ENCODE measurements around the gene CLCA4. TPM values are rescaled to one million over a fixed set of nuclear protein-coding genes. Genes with fewer than 3 reads are reported as not detected.

Gene CLCA4
- total and polyA plus RNA-seq, 2 of the 4 experiments (the other 2 are of a cell fraction), result not detected

DNA sequence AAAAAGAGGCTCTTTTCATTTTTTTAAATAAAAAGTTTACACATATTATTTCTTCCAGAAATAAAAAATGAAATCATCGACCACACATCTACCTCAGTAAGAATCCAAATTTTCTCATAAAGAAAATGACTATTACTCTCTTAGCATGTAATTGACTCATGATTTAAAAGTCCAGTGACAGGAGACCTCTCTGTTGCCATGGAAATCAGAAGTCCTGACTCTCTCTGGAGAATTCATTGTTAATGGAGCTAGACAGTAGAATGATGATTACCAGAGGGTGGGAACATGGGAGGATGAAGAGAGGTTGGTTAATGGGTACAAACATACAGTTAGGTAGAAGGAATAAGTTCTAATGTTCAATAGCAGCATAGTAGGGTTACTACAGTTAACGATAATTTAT lies 5.0 kb upstream of the CLCA4 start:
- ATAC-seq (ENCODE audit: low read depth), result no peak
- no peak overlapping the region for H2AFZ ChIP-seq (replicated peaks; ENCODE audit: low read length, poor library complexity)
- TF ChIP-seq FOS (IDR thresholded peaks at IDR 0.05; ENCODE audit: low read depth, low read length) (no peak), NFE2L2 (IDR thresholded peaks at IDR 0.05; ENCODE audit: low read depth, low read length) (no peak), SMC3 (IDR thresholded peaks at IDR 0.05; ENCODE audit: low read depth, low read length) (no peak), MXI1 (IDR thresholded peaks at IDR 0.05; ENCODE audit: borderline replicate concordance, low read depth, low read length) (no peak), BHLHE40 (IDR thresholded peaks at IDR 0.05; ENCODE audit: low read depth, low read length) (no peak), MAFK (IDR thresholded peaks at IDR 0.05; ENCODE audit: low read depth, low read length) (no peak), RFX5 (IDR thresholded peaks at IDR 0.05; ENCODE audit: low read depth, low read length) (no peak), MAZ (IDR thresholded peaks at IDR 0.05; ENCODE audit: borderline replicate concordance, low read depth, low read length) (no peak), POLR2A (IDR thresholded peaks at IDR 0.05; ENCODE audit: low read depth, low read length) (no peak), RAD21 (IDR thresholded peaks at IDR 0.05; ENCODE audit: low read length) (no peak), CHD1 (IDR thresholded peaks at IDR 0.05; ENCODE audit: low read depth, low read length) (no peak), CEBPB (IDR thresholded peaks at IDR 0.05; ENCODE audit: low read depth, low read length) (no peak), RCOR1 (IDR thresholded peaks at IDR 0.05; ENCODE audit: insufficient replicate concordance, low read length) (no peak)
- TF ChIP-seq, protein P1, sequence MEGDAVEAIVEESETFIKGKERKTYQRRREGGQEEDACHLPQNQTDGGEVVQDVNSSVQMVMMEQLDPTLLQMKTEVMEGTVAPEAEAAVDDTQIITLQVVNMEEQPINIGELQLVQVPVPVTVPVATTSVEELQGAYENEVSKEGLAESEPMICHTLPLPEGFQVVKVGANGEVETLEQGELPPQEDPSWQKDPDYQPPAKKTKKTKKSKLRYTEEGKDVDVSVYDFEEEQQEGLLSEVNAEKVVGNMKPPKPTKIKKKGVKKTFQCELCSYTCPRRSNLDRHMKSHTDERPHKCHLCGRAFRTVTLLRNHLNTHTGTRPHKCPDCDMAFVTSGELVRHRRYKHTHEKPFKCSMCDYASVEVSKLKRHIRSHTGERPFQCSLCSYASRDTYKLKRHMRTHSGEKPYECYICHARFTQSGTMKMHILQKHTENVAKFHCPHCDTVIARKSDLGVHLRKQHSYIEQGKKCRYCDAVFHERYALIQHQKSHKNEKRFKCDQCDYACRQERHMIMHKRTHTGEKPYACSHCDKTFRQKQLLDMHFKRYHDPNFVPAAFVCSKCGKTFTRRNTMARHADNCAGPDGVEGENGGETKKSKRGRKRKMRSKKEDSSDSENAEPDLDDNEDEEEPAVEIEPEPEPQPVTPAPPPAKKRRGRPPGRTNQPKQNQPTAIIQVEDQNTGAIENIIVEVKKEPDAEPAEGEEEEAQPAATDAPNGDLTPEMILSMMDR (conservative IDR thresholded peaks at IDR 0.05; ENCODE audit: low read depth, low read length), result no peak
- TF ChIP-seq, protein P2, sequence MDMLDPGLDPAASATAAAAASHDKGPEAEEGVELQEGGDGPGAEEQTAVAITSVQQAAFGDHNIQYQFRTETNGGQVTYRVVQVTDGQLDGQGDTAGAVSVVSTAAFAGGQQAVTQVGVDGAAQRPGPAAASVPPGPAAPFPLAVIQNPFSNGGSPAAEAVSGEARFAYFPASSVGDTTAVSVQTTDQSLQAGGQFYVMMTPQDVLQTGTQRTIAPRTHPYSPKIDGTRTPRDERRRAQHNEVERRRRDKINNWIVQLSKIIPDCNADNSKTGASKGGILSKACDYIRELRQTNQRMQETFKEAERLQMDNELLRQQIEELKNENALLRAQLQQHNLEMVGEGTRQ (IDR thresholded peaks at IDR 0.05; ENCODE audit: low read depth, low read length), result no peak
- TF ChIP-seq, protein P3, sequence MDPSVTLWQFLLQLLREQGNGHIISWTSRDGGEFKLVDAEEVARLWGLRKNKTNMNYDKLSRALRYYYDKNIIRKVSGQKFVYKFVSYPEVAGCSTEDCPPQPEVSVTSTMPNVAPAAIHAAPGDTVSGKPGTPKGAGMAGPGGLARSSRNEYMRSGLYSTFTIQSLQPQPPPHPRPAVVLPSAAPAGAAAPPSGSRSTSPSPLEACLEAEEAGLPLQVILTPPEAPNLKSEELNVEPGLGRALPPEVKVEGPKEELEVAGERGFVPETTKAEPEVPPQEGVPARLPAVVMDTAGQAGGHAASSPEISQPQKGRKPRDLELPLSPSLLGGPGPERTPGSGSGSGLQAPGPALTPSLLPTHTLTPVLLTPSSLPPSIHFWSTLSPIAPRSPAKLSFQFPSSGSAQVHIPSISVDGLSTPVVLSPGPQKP (IDR thresholded peaks at IDR 0.05; ENCODE audit: borderline replicate concordance, low read depth, low read length), result no peak

More for the DNA sequence above, 5.0 kb upstream of the CLCA4 start:
- Histone ChIP-seq H4K8ac (ENCODE audit: low read depth in 2 of 2, low read length in 2 of 2) (no peak overlapping the region), H3K36me3 (ENCODE audit: control insufficient read depth, insufficient read depth, low read length) (no peaks in the 10 kb centered on the region), H3K9ac (ENCODE audit: low read depth, low read length) (no peak overlapping the region), H3K9me3 (ENCODE audit: control insufficient read depth, insufficient read depth, low read length) (no peaks in the 10 kb centered on the region), H2BK20ac (ENCODE audit: low read depth, low read length) (no peak overlapping the region), H3K23ac (ENCODE audit: low read depth, low read length) (no peak overlapping the region), H3K14ac (replicated peaks; ENCODE audit: low read depth, low read length) (no peak overlapping the region), H3K56ac (ENCODE audit: extremely low read depth, insufficient read depth, low read length) (no peak overlapping the region), H3K4me1 (ENCODE audit: control insufficient read depth, insufficient read depth, low read length) (no peaks in the 10 kb centered on the region), H3K27ac (ENCODE audit: insufficient read depth, low read length) (no peak overlapping the region), H3K27me3 (ENCODE audit: control insufficient read depth, insufficient read depth, low read length) (peaks cover 1% of the 10 kb centered on the region; the same call in 1 of the 2 replicates), H3K18ac (ENCODE audit: low read depth, low read length) (no peak overlapping the region), H2AK9ac (replicated peaks; ENCODE audit: low read depth, low read length, poor library complexity) (no peak overlapping the region), H3K4me2 (ENCODE audit: low read depth, low read length) (no peak overlapping the region), H2BK15ac (ENCODE audit: low read depth, low read length) (no peak overlapping the region), H3K4ac (ENCODE audit: low read depth, low read length) (no peak overlapping the region), H3K79me1 (ENCODE audit: low read depth in 1 of 2, low read length in 2 of 2) (no peaks in the 10 kb centered on the region), H2BK120ac (ENCODE audit: low read depth, low read length) (no peak overlapping the region), H4K20me1 (ENCODE audit: insufficient read depth, low read length) (no peaks in the 10 kb centered on the region), H3K4me3 (ENCODE audit: insufficient read depth, low read depth, low read length) (no peak overlapping the region), H2AK5ac (ENCODE audit: low read depth, low read length) (no peak overlapping the region), H4K91ac (ENCODE audit: insufficient read depth, low read depth, low read length) (no peak overlapping the region), H3K9me1 (ENCODE audit: insufficient read depth, low read length) (no peaks in the 10 kb centered on the region), H2BK5ac (ENCODE audit: low read depth, low read length, poor library complexity, severe bottlenecking) (no peak overlapping the region), H4K5ac (ENCODE audit: low read depth, low read length) (no peak overlapping the region)
- CTCF ChIA-PET, result interaction anchor here (0.8 to 1.4 kb wide), 3 partner anchors 11 to 76 kb away, joined by 3 to 4 read pairs (median 3); no protein-coding TSS in a partner anchor
- intact Hi-C loops (cut with micrococcal nuclease), result no loop called here
- no peak for DNase-seq
- in situ Hi-C loops (cut with MboI; ENCODE audit: low sequenced_read_pairs), result no loop called here
- no CpG with 5 or more reads among the region's 2 CpGs for WGBS, 2 experiments (ENCODE audit: extremely low coverage in 2 of 2, insufficient read length in 1 of 2)
- BruUV-seq (replicated peaks), result no TSS peak
- POLR2A ChIA-PET (ENCODE audit: unreplicated experiment), result no interaction called here
- dilution Hi-C loops (cut with HindIII; ENCODE audit: low sequenced_read_pairs, unreplicated experiment), result no loop called here
